ENCODE results near the gene MMP19. TPM values are rescaled to one million over a fixed set of nuclear protein-coding genes. Genes with fewer than 3 reads are reported as not detected.
A peak's percentile ranks its signal among the peaks of the same experiment; 100 is the strongest.

The MMP19 gene
- total RNA-seq, 1 experiment from 2014 or later, result 2.3 TPM

- Histone ChIP-seq H3K9me3 (ENCODE audit: low read depth, low read length, poor library complexity, severe bottlenecking) (no peaks in the 10 kb centered on the region), H3K4me3 (ENCODE audit: low read depth, low read length, poor library complexity, severe bottlenecking) (no peak overlapping the region), H3K4me1 (ENCODE audit: insufficient read depth, low read length, poor library complexity, severe bottlenecking) (peaks cover 24% of the 10 kb centered on the region), H3K27ac (ENCODE audit: low read depth, low read length, poor library complexity, severe bottlenecking) (peak overlapping the region; percentile 46), H3K27me3 (replicated peaks; ENCODE audit: insufficient read depth, low read depth, low read length, poor library complexity) (no peaks in the 10 kb centered on the region), H3K36me3 (ENCODE audit: insufficient read depth, low read length, poor library complexity, severe bottlenecking) (no peaks in the 10 kb centered on the region)
- no TSS peak for BruUV-seq (replicated peaks)
- ChIA-PET CTCF (no interaction called here), POLR2A (ENCODE audit: low non-redundant PET) (no interaction called here)
- TF ChIP-seq CTCF (conservative IDR thresholded peaks at IDR 0.05; ENCODE audit: low read depth, low read length), result no peak
- TF ChIP-seq EZH2 (IDR thresholded peaks at IDR 0.05; ENCODE audit: borderline replicate concordance, low read depth, low read length, poor library complexity, severe bottlenecking), result no peak
- intact Hi-C loops (cut with micrococcal nuclease; ENCODE audit: unreplicated experiment), result no loop called here
- DNase-seq (ENCODE audit: low spot score), result no peak
Observed at GRCh38 chr12:55847033-55847432, 4.3 kb upstream of the MMP19 start.

GRCh38 chr12:55845785-55846496 is 3.2 kb upstream of the MMP19 start:
- ChIA-PET CTCF (interaction anchor here (0.7 kb wide), 1 partner anchor 188 kb away, joined by 3 read pairs; no protein-coding TSS in a partner anchor), POLR2A (ENCODE audit: low non-redundant PET) (no interaction called here)
- Histone ChIP-seq H3K27me3 (replicated peaks; ENCODE audit: insufficient read depth, low read depth, low read length, poor library complexity) (no peaks in the 10 kb centered on the region), H3K4me3 (ENCODE audit: low read depth, low read length, poor library complexity, severe bottlenecking) (no peak overlapping the region), H3K9me3 (ENCODE audit: low read depth, low read length, poor library complexity, severe bottlenecking) (no peaks in the 10 kb centered on the region), H3K27ac (ENCODE audit: low read depth, low read length, poor library complexity, severe bottlenecking) (no peak overlapping the region), H3K4me1 (ENCODE audit: insufficient read depth, low read length, poor library complexity, severe bottlenecking) (peaks cover 24% of the 10 kb centered on the region), H3K36me3 (ENCODE audit: insufficient read depth, low read length, poor library complexity, severe bottlenecking) (no peaks in the 10 kb centered on the region)
- no TSS peak for BruUV-seq (replicated peaks)
- TF ChIP-seq CTCF (conservative IDR thresholded peaks at IDR 0.05; ENCODE audit: low read depth, low read length), result no peak
- TF ChIP-seq EZH2 (IDR thresholded peaks at IDR 0.05; ENCODE audit: borderline replicate concordance, low read depth, low read length, poor library complexity, severe bottlenecking), result no peak
- intact Hi-C loops (cut with micrococcal nuclease; ENCODE audit: unreplicated experiment), result no loop called here
- no peak for DNase-seq (ENCODE audit: low spot score)

- no peaks in the 10 kb centered on the region for H3K27me3 ChIP-seq (replicated peaks; ENCODE audit: insufficient read depth, low read depth, low read length, poor library complexity)
- H3K4me1 ChIP-seq (ENCODE audit: insufficient read depth, low read length, poor library complexity, severe bottlenecking), result peaks cover 24% of the 10 kb centered on the region
- no peak overlapping the region for H3K4me3 ChIP-seq (ENCODE audit: low read depth, low read length, poor library complexity, severe bottlenecking)
- no TSS peak for BruUV-seq (replicated peaks)
- POLR2A ChIA-PET (ENCODE audit: low non-redundant PET), result no interaction called here
- no peak overlapping the region for H3K27ac ChIP-seq (ENCODE audit: low read depth, low read length, poor library complexity, severe bottlenecking)
- DNase-seq (ENCODE audit: low spot score), result no peak
- CTCF ChIA-PET, result interaction anchor here (0.7 kb wide), 1 partner anchor 187 kb away, joined by 3 read pairs; no protein-coding TSS in a partner anchor
- H3K36me3 ChIP-seq (ENCODE audit: insufficient read depth, low read length, poor library complexity, severe bottlenecking), result no peaks in the 10 kb centered on the region
- H3K9me3 ChIP-seq (ENCODE audit: low read depth, low read length, poor library complexity, severe bottlenecking), result no peaks in the 10 kb centered on the region
- intact Hi-C loops (cut with micrococcal nuclease; ENCODE audit: unreplicated experiment), result no loop called here
- no peak for TF ChIP-seq CTCF (conservative IDR thresholded peaks at IDR 0.05; ENCODE audit: low read depth, low read length)
- no peak for TF ChIP-seq EZH2 (IDR thresholded peaks at IDR 0.05; ENCODE audit: borderline replicate concordance, low read depth, low read length, poor library complexity, severe bottlenecking)
Observed at GRCh38 chr12:55845361-55845760, 2.6 kb upstream of the MMP19 start.

Data from A673 (cell line).